ENCODE measurements around the gene TMC3. TPM values are rescaled to one million over a fixed set of nuclear protein-coding genes. Genes with fewer than 3 reads are reported as not detected.

The TMC3 gene
- total RNA-seq, 2 experiments from 2014 or later: not detected

GRCh38 chr15:81338170-81339007 is 35.6 kb downstream of the TMC3 start:
- no peaks in the 10 kb centered on the region for H3K9me3 Mint-ChIP-seq
- no peaks in the 10 kb centered on the region for H3K4me1 ChIP-seq (ENCODE audit: insufficient read depth, low read length)
- no peaks in the 10 kb centered on the region for H3K27me3 Mint-ChIP-seq
- no peaks in the 10 kb centered on the region for H3K36me3 ChIP-seq (ENCODE audit: insufficient read depth, low read length)
- H3K27me3 ChIP-seq (ENCODE audit: control insufficient read depth in 1 of 2, insufficient read depth in 2 of 2, low read length in 2 of 2): no peaks in the 10 kb centered on the region
- no peak for ATAC-seq (ENCODE audit: poor library complexity)
- H3K27ac ChIP-seq (ENCODE audit: low read depth in 1 of 2, low read length in 2 of 2): no peak overlapping the region
- no peak overlapping the region for H3K4me3 ChIP-seq (ENCODE audit: low read length)
- intact Hi-C loops (cut with DNase I, micrococcal nuclease): loop anchor here in 1 of 2 experiments (5.0 kb wide), 1 partner anchor 181 kb away; no protein-coding TSS in a partner anchor
- no peak for TF ChIP-seq CTCF (IDR thresholded peaks at IDR 0.05)
- CTCF ChIA-PET: interaction anchor here (0.9 to 1.9 kb wide), 2 partner anchors 63 to 72 kb away, joined by 3 to 5 read pairs; no protein-coding TSS in a partner anchor
- H3K36me3 Mint-ChIP-seq (ENCODE audit: low read depth): no peaks in the 10 kb centered on the region
- H3K9me3 ChIP-seq (ENCODE audit: control insufficient read depth in 1 of 2, insufficient read depth in 1 of 2, low read length in 2 of 2): no peaks in the 10 kb centered on the region
- H3K4me1 Mint-ChIP-seq (ENCODE audit: low read depth): peaks cover 7% of the 10 kb centered on the region
- no peak overlapping the region for H3K4me3 Mint-ChIP-seq
- H3K27ac Mint-ChIP-seq: no peak overlapping the region
- POLR2A ChIA-PET: no interaction called here
- no peak for DNase-seq

- ATAC-seq (ENCODE audit: poor library complexity) (no peak), DNase-seq (no peak)
- POLR2A ChIA-PET: no interaction called here
Measured at GRCh38 chr15:81337713-81338157, 36.3 kb downstream of the TMC3 start.

GRCh38 chr15:81337241-81337640 is 36.8 kb downstream of the TMC3 start:
- POLR2A ChIA-PET: interaction anchor here (0.7 to 1.1 kb wide), 3 partner anchors 13 to 51 kb away, joined by 3 to 5 read pairs (median 3); partner anchors contain the start of gene STARD5
- H3K4me1 ChIP-seq (ENCODE audit: insufficient read depth, low read length): no peaks in the 10 kb centered on the region
- no peaks in the 10 kb centered on the region for H3K27me3 ChIP-seq (ENCODE audit: control insufficient read depth in 1 of 2, insufficient read depth in 2 of 2, low read length in 2 of 2)
- Mint-ChIP-seq H3K36me3 (ENCODE audit: low read depth) (no peaks in the 10 kb centered on the region), H3K4me1 (ENCODE audit: low read depth) (peaks cover 13% of the 10 kb centered on the region), H3K4me3 (no peak overlapping the region), H3K27me3 (no peaks in the 10 kb centered on the region), H3K27ac (no peak overlapping the region), H3K9me3 (no peaks in the 10 kb centered on the region)
- H3K36me3 ChIP-seq (ENCODE audit: insufficient read depth, low read length): no peaks in the 10 kb centered on the region
- intact Hi-C loops (cut with DNase I, micrococcal nuclease): loop anchor here in 1 of 2 experiments (2.0 to 5.0 kb wide), 3 partner anchors 60 to 230 kb away; no protein-coding TSS in a partner anchor
- ATAC-seq (ENCODE audit: poor library complexity) (no peak), DNase-seq (no peak)
- no peak overlapping the region for H3K27ac ChIP-seq (ENCODE audit: low read depth in 1 of 2, low read length in 2 of 2)
- no peaks in the 10 kb centered on the region for H3K9me3 ChIP-seq (ENCODE audit: control insufficient read depth in 1 of 2, insufficient read depth in 1 of 2, low read length in 2 of 2)
- no peak for TF ChIP-seq CTCF (IDR thresholded peaks at IDR 0.05)
- no peak overlapping the region for H3K4me3 ChIP-seq (ENCODE audit: low read length)
- CTCF ChIA-PET: interaction anchor here (0.7 to 3.7 kb wide), 6 partner anchors 10 to 74 kb away, joined by 3 to 21 read pairs (median 4); partner anchors contain the start of gene STARD5

More at GRCh38 chr15:81337713-81338157, 36.3 kb downstream of the TMC3 start:
- H3K36me3 ChIP-seq (ENCODE audit: insufficient read depth, low read length): no peaks in the 10 kb centered on the region
- H3K9me3 ChIP-seq (ENCODE audit: control insufficient read depth in 1 of 2, insufficient read depth in 1 of 2, low read length in 2 of 2): no peaks in the 10 kb centered on the region
- CTCF ChIA-PET: interaction anchor here (1.9 to 3.7 kb wide), 2 partner anchors 62 to 72 kb away, joined by 5 to 21 read pairs; no protein-coding TSS in a partner anchor
- no peaks in the 10 kb centered on the region for H3K27me3 Mint-ChIP-seq
- H3K27ac ChIP-seq (ENCODE audit: low read depth in 1 of 2, low read length in 2 of 2): no peak overlapping the region
- H3K27me3 ChIP-seq (ENCODE audit: control insufficient read depth in 1 of 2, insufficient read depth in 2 of 2, low read length in 2 of 2): no peaks in the 10 kb centered on the region
- intact Hi-C loops (cut with DNase I, micrococcal nuclease): loop anchor here in 1 of 2 experiments (2.0 to 5.0 kb wide), 3 partner anchors 59 to 231 kb away; no protein-coding TSS in a partner anchor
- peaks cover 13% of the 10 kb centered on the region for H3K4me1 Mint-ChIP-seq (ENCODE audit: low read depth)
- no peaks in the 10 kb centered on the region for H3K4me1 ChIP-seq (ENCODE audit: insufficient read depth, low read length)
- H3K4me3 ChIP-seq (ENCODE audit: low read length): no peak overlapping the region
- H3K4me3 Mint-ChIP-seq: no peak overlapping the region
- H3K9me3 Mint-ChIP-seq: no peaks in the 10 kb centered on the region
- H3K36me3 Mint-ChIP-seq (ENCODE audit: low read depth): no peaks in the 10 kb centered on the region
- no peak overlapping the region for H3K27ac Mint-ChIP-seq
- no peak for TF ChIP-seq CTCF (IDR thresholded peaks at IDR 0.05)

Measured in CD4-positive, alpha-beta T cell (primary cell).